Iris pigment epithelial cell (primary cell): ENCODE results near the gene RAPGEF1.

Experiments
- DNase-seq: peaks from one replicate; pipeline ENCODE4 v3.0.0-alpha.2; 2011; ENCODE audit warnings: low read depth

RAPGEF1 gene

GRCh38 chr9:131530546-131530919 is 209.3 kb downstream of the RAPGEF1 start:
- peak; percentile 27 for DNase-seq

- DNase-seq = no peak
Measured at GRCh38 chr9:131529597-131530545, 210.0 kb downstream of the RAPGEF1 start.

DNA sequence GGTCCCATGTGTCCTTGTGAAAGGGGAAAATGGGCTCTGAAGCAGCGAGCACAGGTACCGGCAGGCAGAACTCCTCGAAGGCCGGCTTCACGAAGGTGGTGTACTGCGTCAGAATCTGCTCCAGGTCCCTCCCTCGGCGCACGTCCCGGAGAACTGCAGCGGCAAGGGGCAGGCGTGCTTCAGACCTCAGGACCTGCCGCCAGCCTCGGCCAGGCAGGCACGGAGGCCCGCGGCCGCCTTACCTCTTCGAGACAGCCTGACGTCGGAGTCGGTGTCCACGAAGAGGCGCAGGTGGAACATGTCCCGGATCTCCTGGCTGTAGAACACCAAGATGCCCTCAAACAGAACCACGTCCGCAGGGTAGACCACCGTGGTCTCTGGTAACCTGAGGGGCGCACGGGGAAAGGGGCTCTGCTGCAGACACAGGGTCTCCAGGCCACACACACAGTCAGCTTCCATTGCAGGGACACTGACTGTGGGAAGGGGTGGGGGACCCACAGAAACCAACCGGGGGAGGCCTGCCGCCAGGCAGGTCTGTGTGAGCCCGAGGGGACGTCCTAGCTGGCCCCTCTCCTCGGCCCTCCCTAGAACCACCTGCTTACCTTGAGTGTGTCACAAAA is 210.9 kb downstream of the RAPGEF1 start:
- DNase-seq = no peak

- DNase-seq = no peak
Measured at GRCh38 chr9:131528186-131528585, 211.7 kb downstream of the RAPGEF1 start.
